GM21825 (cell line): Measurements from ENCODE around the gene LAMC3.
"Not testable (repeated sequence)": the region's sequence is repeated elsewhere in the genome, so short reads cannot be mapped to it uniquely, and the experiment has no call there.

Experiments used
- ATAC-seq: cut with Tn5 transposase; IDR thresholded peaks from one replicate; pipeline ENCODE4 v1.9.1; 2021; ENCODE audit warnings: mild to moderate bottlenecking, moderate library complexity; ENCODE audit not compliant: unreplicated experiment

LAMC3 gene

DNA sequence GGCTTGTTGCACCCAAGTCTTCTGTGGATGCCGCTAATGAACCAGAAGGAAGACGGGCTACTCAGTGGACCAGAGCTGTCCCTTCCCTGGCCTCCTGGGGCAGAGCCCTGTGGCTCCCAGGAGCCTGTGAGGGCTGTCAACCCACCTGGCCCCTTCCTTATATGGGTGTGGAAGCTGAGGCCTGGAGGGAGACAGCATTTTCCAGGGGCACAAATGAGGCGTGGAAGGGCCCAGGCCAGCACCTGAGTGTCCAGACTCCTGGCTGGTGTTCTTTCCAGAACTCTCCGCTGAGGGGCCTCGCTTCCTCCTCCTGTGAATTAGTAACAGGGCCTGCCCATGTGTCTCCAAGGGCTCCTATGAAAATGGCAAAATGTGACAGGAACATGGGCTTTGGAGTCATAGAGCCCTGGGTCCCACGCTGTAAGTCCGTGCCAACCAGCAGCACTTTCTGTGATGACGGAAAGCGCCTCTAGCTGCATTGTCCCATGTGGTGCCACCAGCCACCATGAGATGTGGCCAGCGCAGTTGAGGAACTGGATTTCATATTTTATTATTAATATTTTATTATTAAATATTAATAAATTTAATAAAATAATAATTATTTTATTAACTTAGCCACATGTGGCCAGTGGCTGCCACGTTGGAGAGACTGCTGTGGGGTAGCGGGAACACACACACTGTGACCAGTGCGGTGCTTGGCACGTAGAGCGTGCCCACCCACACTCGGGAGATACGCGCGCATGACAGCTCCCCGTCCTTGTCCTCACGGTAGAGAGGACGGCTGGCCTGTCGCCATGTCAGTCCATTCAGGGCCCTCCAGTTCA, 18.3 kb downstream of the LAMC3 start:
- ATAC-seq = no peak

DNA sequence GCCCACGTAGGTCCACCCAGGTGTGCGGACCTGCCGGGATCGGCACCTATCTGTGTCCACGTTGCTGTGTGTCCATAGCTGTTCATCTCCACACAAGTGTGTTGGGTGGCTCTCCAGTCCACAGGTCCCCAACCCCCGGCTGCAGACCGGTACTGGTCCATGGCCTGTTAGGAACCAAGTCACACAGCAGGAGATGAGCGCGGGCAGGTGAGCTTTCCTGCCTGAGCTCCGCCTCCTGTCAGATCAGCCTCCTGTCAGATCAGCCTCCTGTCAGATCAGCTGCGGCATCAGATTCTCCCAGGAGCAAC, 18.9 kb downstream of the LAMC3 start:
- no peak for ATAC-seq

DNA sequence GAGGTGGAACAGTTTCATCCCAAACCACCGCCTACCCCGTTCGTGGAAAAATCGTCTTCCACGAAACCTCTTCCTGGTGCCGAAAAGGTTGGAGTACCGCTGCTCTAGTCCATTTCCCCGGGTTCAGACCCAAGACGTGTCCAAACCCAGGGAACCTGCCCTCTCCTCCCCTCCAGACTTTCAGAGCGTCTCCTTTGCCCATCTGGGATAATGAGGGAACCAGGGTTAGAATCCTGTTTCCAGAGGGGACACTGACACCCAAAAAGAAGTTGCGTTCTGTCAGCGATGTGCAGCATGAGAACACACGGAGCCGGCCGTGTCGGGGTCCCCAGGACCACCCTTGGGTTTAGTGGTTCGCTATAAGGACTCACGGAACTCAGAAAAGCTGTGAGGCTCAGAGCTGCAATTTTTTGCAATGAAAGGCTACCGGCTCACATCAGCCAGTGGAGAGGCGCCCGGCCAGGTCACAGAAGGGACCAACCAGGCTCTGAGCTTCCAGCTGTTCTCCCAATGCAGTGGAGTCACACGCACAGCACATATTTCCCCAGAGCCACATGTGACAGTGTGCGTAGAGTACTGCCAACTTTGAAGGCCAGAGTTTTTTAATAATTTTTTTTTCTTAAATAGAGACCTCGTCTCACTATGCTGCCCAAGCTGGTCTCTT, 19.4 kb downstream of the LAMC3 start:
- no peak for ATAC-seq

DNA sequence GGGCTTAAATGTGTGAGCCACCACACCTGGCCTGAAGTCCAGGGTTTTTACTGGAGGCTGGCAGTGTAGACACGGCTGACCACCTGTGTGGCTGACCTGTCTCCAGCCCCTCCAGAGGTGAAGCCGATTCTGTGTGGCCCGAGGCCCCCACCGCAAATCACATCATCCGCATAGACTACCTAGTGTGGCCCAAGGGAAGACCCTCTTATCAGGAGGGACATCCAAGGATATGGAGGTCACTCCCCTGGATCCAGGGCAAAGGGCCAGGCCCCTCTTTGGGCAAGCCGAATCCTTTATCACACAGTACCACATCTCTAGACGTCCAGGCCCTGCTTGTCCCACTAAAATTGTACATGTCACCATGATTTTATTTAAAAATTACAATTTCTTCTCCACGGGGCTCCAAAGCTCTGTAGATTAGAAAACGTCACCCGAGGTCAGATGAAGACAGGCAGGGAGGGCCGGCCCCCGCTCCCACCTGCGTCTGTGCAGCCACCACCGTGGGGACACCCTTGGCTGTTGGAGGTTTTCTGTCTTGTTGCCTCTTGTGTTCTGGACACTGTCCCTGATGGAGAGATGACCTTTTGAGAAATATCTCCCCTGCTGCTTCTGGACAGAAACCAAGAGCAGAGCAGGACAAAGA, 20.1 kb downstream of the LAMC3 start:
- no peak for ATAC-seq

DNA sequence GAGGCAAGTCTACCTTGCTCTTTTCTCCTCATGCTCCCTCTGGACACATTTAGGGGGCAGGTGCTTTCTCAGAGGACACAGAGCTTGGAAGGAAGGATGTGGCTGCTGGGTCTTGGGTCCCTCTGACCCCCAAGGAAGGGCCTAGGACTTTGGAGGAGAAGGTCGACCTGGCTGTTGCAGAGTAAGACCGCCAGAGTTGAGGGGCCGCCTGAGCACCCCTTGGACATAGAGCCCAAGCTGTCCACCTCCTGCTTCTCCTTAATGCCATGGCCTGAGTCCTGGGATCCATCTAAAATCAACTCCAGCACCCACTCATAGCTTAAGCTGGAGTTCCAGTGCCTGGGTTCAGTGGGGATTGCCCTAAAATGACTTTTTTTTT, 20.6 kb downstream of the LAMC3 start:
- no peak for ATAC-seq

DNA sequence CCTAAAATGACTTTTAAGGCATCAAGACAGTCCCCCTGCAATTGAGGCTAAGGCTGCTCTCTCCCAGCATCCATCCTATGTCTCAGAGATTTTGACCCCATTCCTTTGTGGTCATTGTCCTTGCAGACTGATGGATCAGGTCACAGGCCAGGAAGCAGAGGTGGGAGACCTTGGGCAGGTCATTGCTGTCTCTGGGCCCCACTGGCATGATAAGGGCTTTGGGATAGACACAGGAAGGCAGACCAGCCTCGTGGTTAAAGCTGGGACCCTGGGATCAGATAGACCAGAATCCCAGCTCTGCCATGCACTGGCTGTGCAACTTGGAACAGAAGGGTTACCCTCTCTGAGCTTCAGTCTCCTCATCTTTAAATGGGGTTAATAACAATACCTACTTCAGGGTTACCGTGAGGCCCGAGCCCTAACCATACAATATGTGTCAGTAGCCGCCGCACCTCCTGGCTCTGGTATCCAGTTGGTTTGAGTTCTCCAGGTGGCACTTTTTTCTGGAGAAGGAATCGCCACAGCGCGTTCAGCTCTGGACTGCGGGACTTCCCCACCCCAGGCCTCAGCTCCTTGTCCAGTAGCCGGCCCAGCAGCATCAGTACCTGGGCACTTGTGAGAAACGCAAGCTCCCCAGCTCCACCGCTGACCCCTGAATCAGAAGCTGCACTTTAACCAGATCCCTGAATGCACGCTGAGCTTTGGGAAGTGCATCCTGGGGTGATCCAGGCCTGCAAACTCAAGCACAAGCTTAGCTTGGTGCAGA, 21.4 kb downstream of the LAMC3 start:
- no peak for ATAC-seq

DNA sequence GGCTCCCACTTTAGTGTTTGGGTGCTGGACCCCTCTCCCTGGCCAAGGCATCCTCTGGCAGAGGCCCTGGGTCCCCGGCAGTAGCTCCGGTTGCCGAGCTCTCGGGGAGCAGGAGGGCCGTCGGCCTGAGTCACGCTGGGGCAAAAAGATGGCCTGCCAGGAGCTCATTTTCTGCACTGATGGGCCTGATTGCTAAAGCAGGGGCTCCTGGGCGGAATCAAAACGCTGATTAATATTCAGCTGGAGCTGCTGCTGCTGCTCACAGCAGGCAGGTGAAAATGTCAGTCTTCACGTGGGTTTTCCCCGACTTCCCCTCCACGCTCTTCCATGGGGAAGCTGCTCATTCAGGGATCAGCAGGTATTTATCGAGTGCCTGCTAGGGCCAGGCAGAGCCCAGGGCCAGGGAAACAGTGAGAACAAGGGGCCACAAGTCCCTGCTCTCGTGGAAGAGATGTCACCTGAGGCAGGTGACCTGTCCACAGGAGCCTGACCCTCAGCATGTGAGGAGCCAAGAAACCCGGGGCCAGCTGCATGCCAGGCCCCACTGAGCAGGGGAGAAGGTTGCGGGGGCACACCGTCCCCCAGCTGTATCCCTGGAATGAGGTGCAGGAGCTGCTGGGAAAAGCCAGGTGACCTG, 22.1 kb downstream of the LAMC3 start:
- no peak for ATAC-seq

DNA sequence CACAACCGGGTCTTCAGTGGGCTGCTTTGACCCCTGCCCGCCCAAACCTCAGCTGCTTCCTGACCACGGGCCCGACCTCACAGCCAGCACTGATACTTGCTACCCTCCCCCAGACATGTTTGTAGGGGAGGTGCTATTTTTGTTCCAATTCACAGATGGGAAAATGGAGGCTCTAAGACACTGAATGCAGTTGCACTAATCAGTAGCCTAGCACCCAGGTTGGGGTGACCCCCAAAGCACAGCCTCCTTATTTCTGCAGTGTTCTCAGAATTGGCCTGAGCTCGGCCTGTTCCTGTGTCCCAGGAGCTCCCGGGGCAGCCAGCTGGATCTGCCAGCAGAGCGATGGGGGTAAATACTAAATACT, 22.6 kb downstream of the LAMC3 start:
- no peak for ATAC-seq

DNA sequence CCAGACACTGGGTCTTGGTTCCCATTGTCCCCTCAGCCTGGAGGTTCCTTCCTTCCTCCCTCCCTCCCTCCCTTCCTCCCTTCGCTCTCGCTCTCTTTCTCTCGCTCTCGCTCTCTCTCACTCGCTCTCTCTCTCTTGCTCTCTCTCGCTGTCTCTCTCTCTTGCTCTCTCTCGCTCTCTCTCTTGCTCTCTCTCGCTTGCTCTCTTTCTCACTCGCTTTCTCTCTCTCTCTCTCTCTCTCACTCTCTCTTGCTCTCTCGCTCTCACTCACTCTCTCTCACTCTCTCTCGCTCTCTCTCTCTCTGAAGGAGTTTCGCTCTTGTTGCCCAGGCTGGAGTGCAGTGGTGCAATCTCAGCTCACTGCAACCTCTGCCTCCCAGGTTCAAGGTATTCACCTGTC, 23.4 kb downstream of the LAMC3 start:
- no peak for ATAC-seq

DNA sequence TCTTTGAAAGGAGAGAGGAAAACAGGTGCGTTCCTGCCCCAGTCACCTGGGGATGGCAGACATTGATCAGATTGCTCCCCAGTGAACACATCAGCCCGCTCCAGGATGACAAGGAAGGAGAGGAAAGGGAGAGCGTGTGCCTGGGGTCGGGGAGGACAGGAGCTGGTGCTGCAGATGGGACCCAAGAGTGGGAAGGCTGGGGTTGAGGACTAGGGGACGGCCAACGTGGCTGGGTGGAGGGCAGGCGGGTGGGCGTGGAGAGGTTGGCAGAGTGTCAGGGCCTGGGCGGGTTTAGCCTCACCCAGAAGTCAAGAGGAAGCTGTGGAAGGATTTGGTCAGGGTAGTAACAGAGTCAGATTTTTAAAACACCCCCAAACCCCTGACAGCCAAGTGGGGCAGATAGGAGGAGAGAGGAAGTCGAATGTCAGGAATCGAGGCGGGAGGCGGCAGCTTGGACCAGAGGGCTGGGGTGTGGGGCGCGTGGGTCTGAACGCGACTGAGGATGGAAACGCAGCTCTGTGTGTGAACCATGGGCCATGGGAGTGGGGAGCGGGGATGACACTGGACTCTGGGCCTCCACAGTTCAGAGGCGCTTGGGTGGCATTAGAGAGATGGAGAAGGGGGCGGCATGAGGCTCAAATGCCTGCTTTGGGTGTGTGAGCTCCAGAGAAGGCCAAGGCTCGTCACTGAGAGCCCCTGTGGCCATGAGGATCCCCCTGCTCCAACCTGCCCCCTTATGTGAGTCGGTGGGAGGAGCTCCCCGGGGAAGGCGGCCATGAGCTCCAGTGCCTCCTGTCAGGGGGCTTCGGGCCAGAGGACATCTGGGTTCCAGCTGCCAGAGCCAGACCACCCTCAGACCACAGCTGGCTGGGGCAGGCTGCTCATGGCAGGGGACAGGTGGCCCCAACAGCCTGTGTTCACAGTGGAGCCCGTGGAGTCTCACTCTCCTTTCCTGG, 24.6 kb downstream of the LAMC3 start:
- no peak for ATAC-seq

DNA sequence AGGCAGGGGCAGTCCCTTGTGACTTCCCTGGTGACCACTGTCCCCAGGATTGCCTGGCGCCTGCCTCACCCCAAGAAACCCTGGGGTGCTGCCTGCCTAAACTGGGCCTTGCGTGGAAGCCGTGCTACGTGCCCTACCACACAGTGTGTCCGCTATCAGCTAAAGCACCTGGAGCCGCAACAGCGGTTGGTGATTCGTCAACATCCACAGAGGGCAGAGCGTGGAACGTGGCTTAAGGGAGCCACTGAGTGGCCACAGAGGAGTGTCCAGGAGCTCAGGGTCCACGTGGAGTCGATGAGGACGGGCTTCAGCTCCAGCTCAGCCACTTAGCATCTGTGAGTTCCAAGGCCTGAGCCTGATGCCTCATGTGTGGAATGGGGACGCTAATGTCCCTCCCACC, 25.3 kb downstream of the LAMC3 start:
- no peak for ATAC-seq

DNA sequence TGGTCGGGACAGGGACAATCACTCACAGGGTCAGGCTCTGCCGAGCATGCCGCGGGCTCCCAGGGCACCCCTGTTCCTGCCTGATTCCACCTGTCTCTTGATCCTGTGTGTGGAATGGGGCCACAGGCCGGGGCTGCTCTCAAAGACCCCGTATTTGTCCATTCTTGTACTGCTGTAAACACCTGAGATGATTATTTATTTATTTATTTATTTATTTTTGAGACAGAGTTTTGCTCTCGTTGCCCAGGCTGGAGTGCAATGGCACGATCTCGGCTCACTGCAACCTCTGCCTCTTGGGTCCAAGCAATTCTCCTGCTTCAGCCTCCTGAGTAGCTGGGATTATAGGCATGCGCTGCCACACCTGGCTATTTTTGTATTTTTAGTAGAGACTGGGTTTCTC, 25.8 kb downstream of the LAMC3 start:
- ATAC-seq = not testable (repeated sequence)

DNA sequence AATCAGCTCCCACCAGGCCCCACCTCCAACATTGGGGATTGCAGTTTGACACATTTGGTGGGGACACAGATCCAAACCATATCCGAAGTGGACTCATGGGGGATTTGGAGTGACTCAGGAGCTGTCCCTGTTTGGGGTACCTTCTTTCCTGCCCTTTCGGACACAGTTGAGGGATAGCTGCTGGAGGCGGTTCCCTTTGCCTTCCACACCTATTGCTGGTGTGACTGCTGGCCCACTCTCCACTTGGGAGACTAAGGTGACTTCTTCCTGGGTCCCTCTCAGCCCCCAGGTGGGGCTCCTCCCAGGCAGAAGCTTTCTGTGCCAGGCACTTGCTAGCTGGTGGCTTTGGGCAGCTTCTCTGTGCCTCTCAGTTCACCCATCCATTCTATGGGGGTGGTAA, 26.6 kb downstream of the LAMC3 start:
- ATAC-seq = no peak

DNA sequence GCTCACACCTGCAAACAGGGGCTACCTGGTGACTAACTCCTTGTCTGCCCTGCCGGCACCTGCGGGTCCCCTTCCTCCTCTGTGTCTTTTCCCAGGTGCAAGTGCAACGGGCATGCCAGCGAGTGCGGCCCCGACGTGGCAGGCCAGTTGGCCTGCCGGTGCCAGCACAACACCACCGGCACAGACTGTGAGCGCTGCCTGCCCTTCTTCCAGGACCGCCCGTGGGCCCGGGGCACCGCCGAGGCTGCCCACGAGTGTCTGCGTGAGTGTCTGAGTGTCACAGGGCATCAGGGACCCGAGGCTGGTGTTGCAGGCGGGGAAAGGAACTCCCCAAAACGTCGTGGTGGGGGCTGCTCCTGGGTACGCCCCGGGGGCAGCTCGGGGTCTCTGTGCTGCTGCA, 27.1 kb downstream of the LAMC3 start:
- no peak for ATAC-seq

DNA sequence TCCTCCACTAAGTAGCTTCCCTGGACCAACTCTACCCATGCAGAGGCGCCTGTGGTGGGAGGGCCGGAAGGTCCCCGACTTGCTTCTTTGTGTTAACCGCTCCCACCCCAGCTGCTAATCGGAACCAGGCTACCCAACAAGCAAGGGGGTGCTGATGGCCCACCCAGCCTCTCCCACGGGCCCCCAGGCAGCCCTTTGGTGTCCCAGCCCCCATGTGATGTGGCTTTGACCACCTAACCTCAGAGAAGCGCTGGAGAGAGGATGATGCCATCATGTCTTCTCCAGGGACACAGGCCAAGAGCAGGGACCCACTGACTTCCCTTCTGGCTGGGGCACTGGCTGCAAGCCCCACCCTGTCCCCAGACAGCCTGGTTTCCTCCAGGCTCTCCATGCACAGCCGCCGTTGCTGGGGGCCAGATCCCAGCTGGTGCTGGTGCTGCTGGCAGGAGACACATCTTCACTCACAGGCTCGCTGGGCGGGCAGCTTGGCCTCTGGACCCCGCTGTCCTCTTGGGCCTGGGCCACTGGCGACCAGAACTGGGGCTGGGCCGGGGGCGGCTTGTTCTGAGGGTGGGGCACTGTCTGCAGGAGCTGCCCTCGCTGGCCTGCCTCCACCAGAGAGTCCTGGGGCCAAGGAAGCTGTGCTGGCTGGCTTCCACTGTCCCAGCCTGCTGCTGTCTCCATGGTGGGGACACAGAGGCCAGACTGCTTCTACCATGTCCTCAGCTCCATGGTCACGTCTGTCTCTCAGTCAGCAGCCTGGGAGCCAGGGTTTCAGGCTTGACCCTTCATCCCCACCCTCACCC, 27.8 kb downstream of the LAMC3 start:
- no peak for ATAC-seq

DNA sequence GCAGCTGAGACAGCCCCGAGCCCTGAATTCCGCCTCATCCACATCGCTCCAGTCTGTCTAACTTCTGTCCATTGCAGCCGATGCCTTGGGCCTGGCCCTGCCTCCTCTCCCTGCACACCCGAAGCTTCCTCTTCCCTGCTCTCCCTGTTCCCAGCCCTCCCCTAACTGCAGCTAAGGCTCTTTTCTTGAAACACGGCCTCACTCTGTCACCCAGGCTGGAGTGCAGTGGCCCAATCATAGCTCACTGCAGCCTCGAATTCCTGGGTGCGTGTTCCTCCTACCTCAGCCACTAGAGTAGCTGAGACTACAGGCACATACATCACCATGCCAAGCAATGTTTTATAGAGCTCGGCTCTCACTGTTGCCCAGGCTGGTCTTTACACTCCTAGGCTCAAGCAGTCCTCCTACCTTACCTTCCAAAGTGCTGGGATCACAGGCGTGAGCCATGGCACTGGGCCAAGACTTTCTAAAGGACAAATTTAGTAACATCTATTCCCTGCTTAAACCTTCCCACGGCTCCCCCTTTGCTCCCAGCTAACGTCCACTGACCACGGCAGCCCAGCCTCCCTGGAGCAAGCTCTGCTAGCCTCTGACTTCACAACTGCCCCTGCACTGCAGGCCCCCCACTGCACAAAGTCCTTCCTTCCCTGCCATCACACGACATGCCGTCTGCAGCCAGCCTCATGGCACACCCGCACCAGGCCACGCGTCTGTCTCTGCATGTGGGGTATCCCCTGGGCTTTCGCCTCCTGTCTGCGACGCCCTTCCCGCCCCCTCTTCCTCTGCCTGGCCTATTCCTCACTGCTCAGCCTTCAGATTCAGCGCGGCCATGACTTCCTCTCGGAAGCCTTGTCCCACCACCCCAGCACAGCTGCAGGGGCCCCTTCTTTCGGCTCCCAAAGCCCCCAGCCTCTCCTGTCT, 28.6 kb downstream of the LAMC3 start:
- no peak for ATAC-seq

DNA sequence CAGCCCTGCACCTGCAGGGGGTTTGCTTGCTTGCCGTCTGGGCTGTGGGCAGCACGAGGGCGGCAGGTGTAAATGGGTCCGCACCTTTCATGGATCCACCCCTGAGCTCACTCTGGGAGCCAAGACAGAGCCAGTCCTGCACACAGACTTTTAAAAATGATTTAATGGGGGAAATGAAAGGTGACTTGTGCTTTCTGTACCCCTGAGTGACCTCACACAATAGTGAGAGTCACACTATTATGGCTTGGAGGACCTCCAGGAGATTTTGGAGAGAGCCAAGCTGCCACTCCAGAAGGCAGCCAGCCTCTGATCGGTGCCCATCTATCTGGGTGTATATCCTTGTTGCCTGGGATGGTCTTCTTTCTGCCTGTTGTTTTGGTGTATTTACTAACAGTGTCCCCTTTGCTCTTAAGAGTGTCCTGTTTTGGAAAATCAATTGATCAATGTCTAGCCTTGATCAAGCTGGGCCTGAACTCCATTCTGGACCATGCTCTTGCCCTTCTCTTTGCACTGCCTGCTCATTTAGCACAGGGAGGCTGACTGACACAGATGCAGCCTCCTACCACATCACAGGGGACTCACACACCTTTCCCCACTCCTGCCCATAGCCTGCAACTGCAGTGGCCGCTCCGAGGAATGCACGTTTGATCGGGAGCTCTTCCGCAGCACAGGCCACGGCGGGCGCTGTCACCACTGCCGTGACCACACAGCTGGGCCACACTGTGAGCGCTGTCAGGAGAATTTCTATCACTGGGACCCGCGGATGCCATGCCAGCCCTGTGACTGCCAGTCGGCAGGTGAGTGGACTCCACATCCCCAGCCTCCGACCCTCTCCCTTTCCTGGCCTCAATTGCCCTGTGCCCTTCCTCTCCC, 29.5 kb downstream of the LAMC3 start:
- ATAC-seq = no peak
